SH-SY5Y (cell line): ENCODE results near the gene SMARCA2.

ENCODE experiments used
- GATA2 ChIP-seq: IDR thresholded peaks from 2 replicates; pipeline ENCODE4 v1.6.1; 2011; ENCODE audit warnings: mild to moderate bottlenecking, low read depth, low read length
- GATA3 ChIP-seq: IDR thresholded peaks from 2 replicates; pipeline ENCODE4 v1.6.1; 2011; ENCODE audit warnings: low read depth, mild to moderate bottlenecking, low read length, moderate library complexity

- TF ChIP-seq GATA3 (no peak), GATA2 (no peak)
These were observed 216.0 kb downstream of the SMARCA2 start for GRCh38 chr9:2231101-2231500.
